GM21360 (cell line): ENCODE measurements around the gene GPC2.
"Not testable (repeated sequence)": the region's sequence is repeated elsewhere in the genome, so short reads cannot be mapped to it uniquely, and the experiment has no call there.

Experiments
- ATAC-seq: cut with Tn5 transposase; IDR thresholded peaks from one replicate; pipeline ENCODE4 v1.9.1; 2021; ENCODE audit warnings: mild to moderate bottlenecking, moderate library complexity; ENCODE audit not compliant: unreplicated experiment

Gene GPC2

DNA sequence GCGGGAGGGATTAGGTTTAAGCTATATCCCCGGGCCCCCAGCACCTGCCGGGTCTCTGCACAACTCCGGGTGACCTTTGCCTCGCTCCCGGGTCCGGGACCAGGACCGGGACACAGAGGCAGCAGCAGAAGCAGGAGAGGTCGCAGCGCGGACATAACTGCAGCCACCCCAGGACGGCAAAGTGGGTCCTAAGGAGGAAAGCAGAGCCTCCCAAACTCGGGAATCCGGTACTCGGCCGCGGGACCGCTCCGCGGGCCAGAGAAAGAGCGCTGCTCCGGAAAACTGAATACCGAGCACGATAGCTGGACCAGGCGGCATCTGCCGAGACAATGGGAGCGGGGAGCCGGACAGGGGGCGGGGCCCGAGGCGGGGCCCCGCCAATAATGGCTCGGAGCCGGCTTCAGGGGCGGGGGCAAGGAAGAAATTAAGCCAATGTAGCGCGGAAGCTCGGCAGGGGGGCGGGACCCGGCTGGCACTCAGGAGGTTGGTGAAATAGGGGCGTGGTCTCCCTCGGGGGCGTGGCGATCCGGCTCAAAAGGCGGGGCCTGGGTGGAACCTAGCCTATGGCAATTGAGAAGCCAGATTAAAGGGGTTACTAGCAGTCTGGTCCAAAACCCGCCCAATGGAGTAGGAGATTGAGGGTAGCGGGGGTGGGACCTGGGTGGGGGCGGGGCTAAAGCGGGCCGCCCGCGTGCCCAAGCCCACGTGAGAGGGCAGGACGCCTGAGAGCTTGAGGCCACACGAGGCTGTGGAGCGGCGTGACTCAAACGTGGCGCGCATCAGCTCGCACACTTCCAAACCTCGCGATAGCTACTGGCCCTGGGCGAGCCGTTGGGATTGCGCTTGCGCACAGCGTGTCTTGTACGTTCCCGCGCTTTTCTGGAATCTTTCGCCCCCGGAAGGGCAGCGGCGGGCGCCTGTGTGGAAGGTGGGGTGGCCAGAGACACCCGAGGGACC lies at the start of gene GPC2, which contains the start of gene STAG3:
GPC2 (minus strand) TSS at position 337 of the 957 bp plus-strand sequence; CDS start at position 155, 182 bp downstream.
STAG3 (plus strand) TSS at position 874 of the 957 bp plus-strand sequence. CDS start 2,639 bp downstream, outside the sequence.
- peak; percentile 77 for ATAC-seq

GRCh38 chr7:100224891-100225290 lies 47.7 kb upstream of the GPC2 start:
- not testable (repeated sequence) for ATAC-seq

DNA sequence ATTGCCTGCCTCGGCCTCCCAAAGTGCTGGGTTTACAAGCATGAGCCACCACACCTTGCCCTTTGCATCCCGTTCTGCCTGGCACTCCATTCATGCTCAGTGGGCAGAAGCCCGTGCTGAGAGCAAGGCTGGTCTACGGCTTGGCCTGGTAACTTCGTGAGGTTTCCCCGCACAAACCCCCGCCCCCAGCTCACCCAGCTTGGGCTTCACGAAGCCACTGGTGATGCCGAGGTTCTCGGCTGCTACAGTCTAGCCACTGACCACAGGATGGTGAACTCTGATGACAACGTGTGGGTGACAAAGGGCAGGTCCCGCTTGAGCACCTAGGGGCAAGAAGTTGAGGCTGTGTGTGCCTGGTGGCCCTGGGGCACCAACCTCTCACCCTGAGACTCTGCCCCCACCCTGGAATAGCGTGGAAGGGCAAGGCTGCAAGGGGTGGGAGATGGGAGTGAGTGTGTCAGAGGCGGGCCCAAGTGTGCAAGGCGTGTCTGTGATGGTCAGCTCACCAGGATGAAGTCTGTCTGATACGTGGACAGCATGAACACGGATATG lies 46.3 kb upstream of the GPC2 start:
- ATAC-seq = not testable (repeated sequence)

GRCh38 chr7:100222445-100223132 lies 45.4 kb upstream of the GPC2 start:
- no peak for ATAC-seq

DNA sequence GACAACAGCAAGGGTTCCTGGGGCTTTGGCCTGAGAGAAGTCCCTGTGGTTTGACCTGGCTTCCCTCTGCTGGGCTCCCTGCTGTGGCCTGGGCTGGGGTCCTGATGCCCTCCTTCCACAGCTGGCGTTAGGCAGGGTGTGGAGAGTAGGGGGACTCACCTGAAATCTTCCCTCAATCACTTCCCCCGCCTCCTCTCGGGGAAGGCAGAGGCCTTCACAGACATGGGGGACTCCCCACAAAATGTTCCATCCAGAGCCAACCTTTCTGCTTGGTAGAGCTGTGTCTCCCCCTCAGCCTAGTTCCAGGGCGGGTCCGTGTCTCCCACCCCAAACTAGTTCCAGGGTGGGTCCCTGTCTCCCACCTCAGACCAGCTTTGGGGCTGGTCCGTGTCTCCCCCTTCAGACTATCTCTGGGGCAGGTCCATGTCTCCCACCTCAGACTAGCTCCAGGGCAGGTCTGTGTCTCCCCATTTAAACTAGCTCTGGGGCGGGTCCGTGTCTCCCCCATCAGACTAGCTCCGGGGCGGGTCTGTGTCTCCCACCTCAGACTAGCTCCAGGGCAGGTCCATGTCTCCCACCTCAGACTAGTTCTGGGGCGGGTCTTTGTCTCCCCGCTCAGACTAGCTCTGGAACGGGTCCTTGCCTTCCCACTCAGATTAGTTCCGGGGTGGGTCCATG lies 44.7 kb upstream of the GPC2 start:
- ATAC-seq = no peak

DNA sequence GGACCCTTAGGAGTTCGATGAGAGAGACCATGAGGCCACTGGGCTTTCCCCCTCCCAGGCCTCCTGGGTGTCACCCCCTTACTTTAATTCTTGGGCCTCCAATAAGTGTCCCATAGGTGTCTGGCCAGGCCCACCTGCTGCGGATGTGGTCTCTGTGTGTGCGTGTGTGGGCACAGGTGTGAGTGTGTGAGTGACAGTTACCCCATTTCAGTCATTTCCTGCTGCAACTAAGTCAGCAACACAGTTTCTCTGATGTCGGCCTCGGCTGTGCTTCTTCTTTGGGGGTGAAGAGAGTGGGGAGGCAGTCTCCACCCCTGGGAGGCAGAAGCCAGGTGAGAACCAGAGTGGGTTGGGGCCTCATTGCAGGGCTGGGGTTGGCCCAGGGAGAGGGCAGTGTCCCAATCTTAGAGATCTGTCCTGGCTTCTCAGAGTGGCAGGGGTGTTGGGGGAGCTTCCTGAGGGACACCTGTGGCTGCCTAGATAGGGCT lies 44.1 kb upstream of the GPC2 start:
- ATAC-seq = peak; percentile 43

- no peak for ATAC-seq
Measured at GRCh38 chr7:100220586-100221230, 43.5 kb upstream of the GPC2 start.

GRCh38 chr7:100219801-100220585 lies 42.8 kb upstream of the GPC2 start, which contains the start of gene PVRIG:
Gene PVRIG, plus strand, starts transcription at chr7:100219949. Its CDS starts 22 bp downstream, at chr7:100219971.
- not testable (repeated sequence) for ATAC-seq

GRCh38 chr7:100219271-100219737 lies 42.1 kb upstream of the GPC2 start:
- ATAC-seq = no peak

DNA sequence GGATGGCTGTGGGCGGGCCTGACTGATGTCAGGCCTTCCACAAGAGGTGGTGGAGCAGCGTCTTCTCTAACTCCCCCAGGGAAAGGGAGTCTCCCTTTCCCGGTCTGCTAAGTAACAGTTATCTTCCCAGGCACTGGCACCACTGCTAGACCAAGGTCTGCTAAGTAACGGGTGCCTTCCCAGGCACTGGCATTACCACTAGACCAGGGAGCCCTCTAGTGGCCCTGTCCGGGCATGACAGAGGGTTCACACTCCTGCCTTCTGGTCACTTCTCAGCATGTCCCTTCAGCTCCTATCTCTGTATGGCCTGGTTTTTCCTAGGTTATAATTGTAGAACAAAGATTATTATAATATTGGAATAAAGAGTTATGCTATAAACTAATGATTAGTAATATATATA lies 40.8 kb upstream of the GPC2 start:
- peak; percentile 26 for ATAC-seq

DNA sequence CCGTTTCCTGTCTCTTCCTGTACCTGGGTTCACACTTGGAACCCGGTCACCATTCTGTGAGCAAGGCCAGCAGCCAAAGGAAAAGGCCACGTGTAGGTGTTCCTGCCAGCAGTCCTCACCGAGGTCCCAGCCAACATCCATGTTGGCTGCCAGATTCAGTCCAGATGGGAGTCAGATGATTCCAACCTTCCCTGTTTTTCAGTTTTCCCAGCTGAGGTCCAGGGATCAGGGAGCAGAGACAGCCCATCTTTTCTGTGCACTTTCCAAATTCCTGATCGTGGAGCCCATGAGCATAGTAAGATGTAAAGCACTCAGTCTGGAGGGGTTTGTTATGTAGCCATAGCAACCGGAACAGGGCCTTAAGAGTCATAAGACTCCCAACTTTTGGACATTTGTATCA lies 38.7 kb upstream of the GPC2 start:
- no peak for ATAC-seq

GRCh38 chr7:100214356-100214755 lies 37.2 kb upstream of the GPC2 start:
- not testable (repeated sequence) for ATAC-seq

GRCh38 chr7:100213672-100214071 lies 36.5 kb upstream of the GPC2 start:
- no peak for ATAC-seq

GRCh38 chr7:100212631-100213286 lies 35.6 kb upstream of the GPC2 start:
- no peak for ATAC-seq

- ATAC-seq = peak; percentile 46
Measured at GRCh38 chr7:100211342-100211780, 34.2 kb upstream of the GPC2 start.

DNA sequence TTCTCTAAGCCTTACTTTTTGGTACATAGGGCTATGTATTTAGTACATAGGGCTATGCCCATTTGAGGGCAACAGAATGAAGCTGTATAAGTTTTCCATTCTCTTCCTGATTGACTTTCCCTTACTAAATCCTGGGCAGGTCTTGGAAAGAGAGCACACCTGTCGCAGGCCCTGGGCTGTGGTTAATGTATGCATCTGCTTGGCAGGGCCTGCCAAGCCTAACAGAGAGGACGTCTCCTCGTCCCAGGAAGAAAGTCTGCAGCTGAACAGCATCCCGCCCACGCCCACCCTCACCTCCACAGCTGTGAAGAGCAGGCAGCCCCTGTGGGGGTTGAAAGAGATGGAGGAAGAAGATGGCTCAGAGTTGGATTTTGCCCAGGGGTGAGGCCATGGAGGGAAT lies 33.6 kb upstream of the GPC2 start:
- no peak for ATAC-seq

GRCh38 chr7:100209493-100209892 lies 32.3 kb upstream of the GPC2 start:
- ATAC-seq = no peak

- ATAC-seq = peak; percentile 57
Measured at GRCh38 chr7:100208911-100209408, 31.8 kb upstream of the GPC2 start.
